ENCODE data around the gene UFL1. TPM values are rescaled to one million over a fixed set of nuclear protein-coding genes. Genes with fewer than 3 reads are reported as not detected.

The UFL1 gene
- total RNA-seq, 1 donor from 2014 or later = 23.6 TPM

DNA sequence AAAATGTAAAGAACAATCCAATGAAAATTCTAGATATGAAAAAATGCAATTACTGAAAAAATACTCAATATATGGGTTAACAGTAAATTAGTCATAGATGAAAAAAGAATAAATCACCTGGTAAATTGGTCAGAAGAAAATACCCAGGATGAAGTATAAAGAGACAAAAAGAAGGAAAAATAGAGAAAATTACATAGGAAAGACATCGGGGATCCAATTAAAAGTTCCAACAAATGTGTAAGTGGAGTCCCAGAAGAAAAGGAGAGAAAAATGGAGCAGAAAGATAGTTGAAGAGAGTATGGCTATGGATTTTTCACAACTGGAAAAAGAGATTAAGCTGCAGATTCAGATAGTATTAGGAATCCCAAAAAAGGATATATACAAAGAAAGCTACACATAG lies 18.7 kb upstream of the UFL1 start:
- H3K27me3 Mint-ChIP-seq = no peaks in the 10 kb centered on the region
- H3K9me3 Mint-ChIP-seq = peaks cover 17% of the 10 kb centered on the region
- peaks cover 5% of the 10 kb centered on the region for H3K4me1 Mint-ChIP-seq
- H3K4me3 Mint-ChIP-seq = no peak overlapping the region
- no peak overlapping the region for H3K27ac Mint-ChIP-seq
- H3K36me3 Mint-ChIP-seq (ENCODE audit: low read depth) = peaks cover 23% of the 10 kb centered on the region
- ChIA-PET POLR2A (no interaction called here), CTCF (no interaction called here)
- TF ChIP-seq, protein P1, sequence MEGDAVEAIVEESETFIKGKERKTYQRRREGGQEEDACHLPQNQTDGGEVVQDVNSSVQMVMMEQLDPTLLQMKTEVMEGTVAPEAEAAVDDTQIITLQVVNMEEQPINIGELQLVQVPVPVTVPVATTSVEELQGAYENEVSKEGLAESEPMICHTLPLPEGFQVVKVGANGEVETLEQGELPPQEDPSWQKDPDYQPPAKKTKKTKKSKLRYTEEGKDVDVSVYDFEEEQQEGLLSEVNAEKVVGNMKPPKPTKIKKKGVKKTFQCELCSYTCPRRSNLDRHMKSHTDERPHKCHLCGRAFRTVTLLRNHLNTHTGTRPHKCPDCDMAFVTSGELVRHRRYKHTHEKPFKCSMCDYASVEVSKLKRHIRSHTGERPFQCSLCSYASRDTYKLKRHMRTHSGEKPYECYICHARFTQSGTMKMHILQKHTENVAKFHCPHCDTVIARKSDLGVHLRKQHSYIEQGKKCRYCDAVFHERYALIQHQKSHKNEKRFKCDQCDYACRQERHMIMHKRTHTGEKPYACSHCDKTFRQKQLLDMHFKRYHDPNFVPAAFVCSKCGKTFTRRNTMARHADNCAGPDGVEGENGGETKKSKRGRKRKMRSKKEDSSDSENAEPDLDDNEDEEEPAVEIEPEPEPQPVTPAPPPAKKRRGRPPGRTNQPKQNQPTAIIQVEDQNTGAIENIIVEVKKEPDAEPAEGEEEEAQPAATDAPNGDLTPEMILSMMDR (IDR thresholded peaks at IDR 0.05) = no peak
- DNase-seq = no peak
- no peak for ATAC-seq (ENCODE audit: low read depth)
- intact Hi-C loops (cut with micrococcal nuclease) = no loop called here

DNA sequence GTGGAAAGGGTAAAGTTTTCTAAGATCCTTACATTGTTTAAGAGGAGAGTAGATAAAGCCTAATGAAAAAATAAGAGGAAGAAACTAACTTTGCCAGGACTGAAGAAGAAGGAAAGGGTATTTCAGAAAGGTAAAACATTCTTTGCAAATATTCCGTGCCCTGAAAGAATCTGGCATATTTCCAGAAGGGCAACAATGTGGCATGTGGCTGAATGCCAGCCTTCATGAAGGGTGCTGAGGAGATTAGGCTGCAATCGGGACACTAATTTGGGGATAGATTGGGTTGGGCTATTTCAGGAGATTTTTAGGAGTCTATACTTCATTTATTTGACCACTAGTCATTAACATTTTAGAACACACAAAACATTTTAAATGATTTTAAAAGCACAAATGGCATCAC lies 16.2 kb upstream of the UFL1 start:
- Mint-ChIP-seq H3K4me1 (peaks cover 2% of the 10 kb centered on the region), H3K27me3 (no peaks in the 10 kb centered on the region), H3K27ac (no peak overlapping the region), H3K9me3 (peaks cover 24% of the 10 kb centered on the region), H3K4me3 (no peak overlapping the region), H3K36me3 (ENCODE audit: low read depth) (peaks cover 35% of the 10 kb centered on the region)
- DNase-seq = no peak
- ChIA-PET CTCF (no interaction called here), POLR2A (no interaction called here)
- no peak for ATAC-seq (ENCODE audit: low read depth)
- intact Hi-C loops (cut with micrococcal nuclease) = no loop called here
- TF ChIP-seq, protein P1 (IDR thresholded peaks at IDR 0.05) = no peak

DNA sequence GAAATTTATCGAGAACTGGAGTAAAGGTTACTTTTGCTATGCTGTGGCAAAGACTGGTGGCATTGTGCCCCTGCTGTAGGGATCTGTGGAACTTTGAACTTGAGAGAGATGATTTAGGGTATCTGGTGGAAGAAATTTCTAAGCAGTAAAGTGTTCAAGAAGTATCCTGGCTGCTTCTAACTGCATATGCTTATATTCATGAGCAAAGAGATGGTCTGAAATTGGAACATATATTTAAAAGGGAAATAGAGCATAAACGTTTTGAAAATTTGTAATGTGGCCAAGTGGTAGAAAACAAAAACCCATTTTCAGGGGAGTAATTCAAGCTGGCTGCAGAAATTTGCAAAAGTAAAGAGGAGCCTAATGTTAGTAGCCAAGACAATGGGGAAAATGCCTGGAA lies 12.3 kb upstream of the UFL1 start:
- ChIA-PET POLR2A (no interaction called here), CTCF (no interaction called here)
- intact Hi-C loops (cut with micrococcal nuclease) = no loop called here
- Mint-ChIP-seq H3K27me3 (no peaks in the 10 kb centered on the region), H3K36me3 (ENCODE audit: low read depth) (peaks cover 44% of the 10 kb centered on the region), H3K27ac (no peak overlapping the region), H3K4me1 (no peaks in the 10 kb centered on the region), H3K9me3 (peaks cover 20% of the 10 kb centered on the region), H3K4me3 (no peak overlapping the region)
- ATAC-seq (ENCODE audit: low read depth) (no peak), DNase-seq (no peak)
- TF ChIP-seq, protein P1 (IDR thresholded peaks at IDR 0.05) = no peak

DNA sequence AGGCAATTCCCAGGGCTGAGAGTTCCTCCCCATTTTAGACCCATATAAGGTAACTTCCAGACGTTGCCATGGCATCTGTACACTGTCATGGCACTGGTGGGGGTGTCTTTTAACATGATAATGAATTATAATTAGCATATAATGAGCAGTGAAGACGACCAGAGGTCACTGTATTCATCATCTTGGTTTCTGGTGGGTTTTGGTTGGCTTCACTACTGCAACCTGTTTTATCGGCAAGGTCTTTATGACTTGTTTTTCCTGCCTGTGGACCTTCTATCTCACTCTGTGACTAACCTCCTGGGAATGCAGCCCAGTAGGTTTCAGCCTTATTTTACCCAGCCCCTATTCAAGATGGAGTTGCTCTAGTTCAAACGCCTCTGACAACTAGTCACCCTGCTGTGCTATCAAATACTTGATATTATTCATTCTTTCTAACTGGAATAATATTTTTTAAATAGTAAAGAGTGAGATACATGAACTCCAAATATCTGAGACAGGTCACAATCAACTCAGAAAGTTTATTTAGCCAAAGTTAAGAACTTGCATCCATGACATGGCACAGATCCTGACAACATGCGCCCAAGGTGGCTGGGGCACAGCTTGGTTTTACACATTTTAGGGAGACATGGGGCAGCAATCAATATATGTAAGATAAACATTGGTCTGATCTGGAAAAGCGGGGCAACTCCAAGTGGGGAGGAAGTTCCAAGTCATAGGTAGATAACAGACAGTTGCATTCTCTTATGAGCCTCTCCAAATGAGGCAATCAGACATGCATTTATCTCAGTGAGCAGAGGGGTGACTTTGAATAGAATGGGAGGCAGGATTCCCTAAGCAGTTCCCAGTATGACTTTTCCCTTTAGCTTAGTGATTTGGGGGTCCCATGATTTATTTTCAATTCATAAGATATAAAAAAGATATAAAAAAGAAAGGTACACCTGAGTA lies 1.2 kb upstream of the UFL1 start:
- intact Hi-C loops (cut with micrococcal nuclease) = loop anchor here (1.0 to 5.0 kb wide), 4 partner anchors 317 to 943 kb away; partner anchors contain the start of genes GPR63, KLHL32, MANEA and MMS22L
- H3K36me3 Mint-ChIP-seq (ENCODE audit: low read depth) = peaks cover 13% of the 10 kb centered on the region
- no peak for ATAC-seq (ENCODE audit: low read depth)
- peak overlapping the region; percentile 100 for H3K4me3 Mint-ChIP-seq
- H3K27me3 Mint-ChIP-seq = no peaks in the 10 kb centered on the region
- ChIA-PET POLR2A (interaction anchor here (1.5 kb wide), 1 partner anchor 404 kb away, joined by 4 read pairs; the partner anchor contains the start of gene KLHL32), CTCF (no interaction called here)
- H3K27ac Mint-ChIP-seq = peak overlapping the region; percentile 50
- TF ChIP-seq, protein P1 (IDR thresholded peaks at IDR 0.05) = no peak
- H3K9me3 Mint-ChIP-seq = no peaks in the 10 kb centered on the region
- DNase-seq = no peak
- H3K4me1 Mint-ChIP-seq = peaks cover 27% of the 10 kb centered on the region

DNA sequence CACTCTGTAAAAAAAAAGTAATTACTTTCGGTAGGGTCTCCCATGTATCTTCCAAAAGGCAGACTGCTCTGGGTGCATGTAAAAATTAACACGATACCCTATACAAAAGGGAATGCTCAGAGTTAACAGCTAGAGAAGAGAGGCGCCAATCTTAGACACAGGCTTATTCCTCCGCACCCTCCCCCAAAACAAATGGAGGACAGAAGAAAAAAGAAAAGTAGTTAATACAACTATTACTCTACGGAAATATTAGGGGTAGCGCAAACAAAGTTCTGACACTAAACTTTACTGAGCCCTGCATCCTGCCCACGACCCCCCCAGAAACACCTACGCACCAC lies 331 bp upstream of the UFL1 start:
- ATAC-seq (ENCODE audit: low read depth) (no peak), DNase-seq (no peak)
- intact Hi-C loops (cut with micrococcal nuclease) = loop anchor here (1.0 to 5.0 kb wide), 4 partner anchors 316 to 944 kb away; partner anchors contain the start of genes GPR63, KLHL32, MANEA and MMS22L
- TF ChIP-seq, protein P1 (IDR thresholded peaks at IDR 0.05) = no peak
- H3K4me3 Mint-ChIP-seq = peak overlapping the region; percentile 100
- peaks cover 27% of the 10 kb centered on the region for H3K4me1 Mint-ChIP-seq
- POLR2A ChIA-PET = interaction anchor here (1.1 to 1.5 kb wide), 3 partner anchors 396 to 944 kb away, joined by 3 to 10 read pairs (median 4); partner anchors contain the start of genes KLHL32 and MANEA
- H3K9me3 Mint-ChIP-seq = no peaks in the 10 kb centered on the region
- CTCF ChIA-PET = no interaction called here
- peaks cover 19% of the 10 kb centered on the region for H3K36me3 Mint-ChIP-seq (ENCODE audit: low read depth)
- peak overlapping the region; percentile 100 for H3K27ac Mint-ChIP-seq
- H3K27me3 Mint-ChIP-seq = no peaks in the 10 kb centered on the region
